Gastroesophageal sphincter (tissue), 3 donors: ENCODE data around the gene ZCCHC4.

Experiments
- EP300 ChIP-seq: sonication (generic); formaldehyde crosslinking; IDR thresholded peaks from one replicate; pipeline ENCODE4 v1.6.1; 2017; ENCODE audit warnings: antibody characterized with exemption, mild to moderate bottlenecking
- POLR2AphosphoS5 ChIP-seq: sonication (generic); formaldehyde crosslinking; IDR thresholded peaks from one replicate; pipeline ENCODE4 v1.6.1; 2017; ENCODE audit warnings: antibody characterized with exemption
- TF ChIP-seq, protein P1 (sequence below), 4 experiments: fragments of 200-600 bp in 2 of 4; fragments of 450-650 bp in 2 of 4; sonication (generic) in 1 of 4; IDR thresholded peaks; one replicate each; pipeline ENCODE4 v1.5.1; 2017 to 2019; ENCODE audit warnings: antibody characterized with exemption in 4 of 4, mild to moderate bottlenecking in 2 of 4, moderate library complexity in 2 of 4

- TF ChIP-seq POLR2AphosphoS5 (no peak), EP300 (no peak)
- TF ChIP-seq, protein P1, sequence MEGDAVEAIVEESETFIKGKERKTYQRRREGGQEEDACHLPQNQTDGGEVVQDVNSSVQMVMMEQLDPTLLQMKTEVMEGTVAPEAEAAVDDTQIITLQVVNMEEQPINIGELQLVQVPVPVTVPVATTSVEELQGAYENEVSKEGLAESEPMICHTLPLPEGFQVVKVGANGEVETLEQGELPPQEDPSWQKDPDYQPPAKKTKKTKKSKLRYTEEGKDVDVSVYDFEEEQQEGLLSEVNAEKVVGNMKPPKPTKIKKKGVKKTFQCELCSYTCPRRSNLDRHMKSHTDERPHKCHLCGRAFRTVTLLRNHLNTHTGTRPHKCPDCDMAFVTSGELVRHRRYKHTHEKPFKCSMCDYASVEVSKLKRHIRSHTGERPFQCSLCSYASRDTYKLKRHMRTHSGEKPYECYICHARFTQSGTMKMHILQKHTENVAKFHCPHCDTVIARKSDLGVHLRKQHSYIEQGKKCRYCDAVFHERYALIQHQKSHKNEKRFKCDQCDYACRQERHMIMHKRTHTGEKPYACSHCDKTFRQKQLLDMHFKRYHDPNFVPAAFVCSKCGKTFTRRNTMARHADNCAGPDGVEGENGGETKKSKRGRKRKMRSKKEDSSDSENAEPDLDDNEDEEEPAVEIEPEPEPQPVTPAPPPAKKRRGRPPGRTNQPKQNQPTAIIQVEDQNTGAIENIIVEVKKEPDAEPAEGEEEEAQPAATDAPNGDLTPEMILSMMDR (IDR thresholded peaks at IDR 0.05), result no peak
Measured at GRCh38 chr4:25350561-25350960, 38.0 kb downstream of the ZCCHC4 start.
